Measurements from ENCODE around the gene CTTNBP2NL.

CTTNBP2NL gene

DNA sequence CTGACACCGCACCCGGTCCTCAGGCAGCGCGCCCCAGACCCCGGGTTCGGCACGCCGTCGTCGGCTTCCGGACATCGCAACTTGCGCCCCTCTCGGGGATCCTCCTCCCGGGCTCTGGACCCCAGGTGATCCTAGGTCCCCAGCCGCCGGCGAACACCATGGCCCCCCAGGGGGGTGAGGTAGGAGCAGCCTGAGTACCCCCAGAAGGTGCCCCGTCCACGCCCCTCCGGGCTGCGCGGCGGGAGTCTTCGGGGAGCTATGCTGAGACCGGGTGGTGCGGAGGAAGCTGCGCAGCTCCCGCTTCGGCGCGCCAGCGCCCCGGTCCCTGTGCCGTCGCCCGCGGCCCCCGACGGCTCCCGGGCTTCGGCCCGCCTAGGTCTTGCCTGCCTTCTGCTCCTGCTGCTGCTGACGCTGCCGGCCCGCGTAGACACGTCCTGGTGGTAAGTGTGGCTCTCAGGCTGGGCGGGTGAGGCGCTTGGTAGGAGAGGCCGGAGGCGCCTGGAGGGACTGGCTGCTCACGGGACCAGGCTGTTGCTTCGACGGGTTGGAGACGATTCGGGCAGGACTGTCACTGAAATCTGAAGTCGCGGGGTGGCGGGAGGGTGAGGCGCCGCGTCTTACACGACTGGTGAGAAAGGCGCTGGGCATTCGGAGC is 113.1 kb downstream of the CTTNBP2NL start:
- no peak for DNase-seq

DNA sequence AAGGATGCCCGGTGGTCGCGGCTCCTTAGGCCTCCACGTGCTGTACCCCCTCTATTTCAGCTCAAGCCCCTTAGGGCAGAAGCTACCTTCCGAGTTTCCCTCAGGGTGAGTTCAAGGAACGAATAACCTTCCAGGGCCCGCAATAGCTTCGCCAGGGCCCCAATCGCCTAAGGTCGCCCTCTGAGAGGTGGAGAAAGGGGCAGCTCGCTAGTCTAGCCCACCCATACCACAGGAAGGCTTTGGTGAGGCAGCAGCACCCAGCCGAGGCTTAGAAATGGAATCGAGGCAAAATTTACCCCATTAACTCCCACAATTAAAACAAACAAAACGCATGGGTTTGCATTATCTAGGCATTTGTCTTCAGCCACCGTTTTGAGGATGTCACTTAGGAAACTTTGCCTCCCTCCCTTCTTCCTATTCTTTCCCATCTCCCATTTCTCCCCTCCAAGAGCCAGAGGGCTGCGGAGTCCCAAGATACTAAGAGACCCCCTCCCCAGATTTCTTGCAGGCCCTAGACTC is 113.7 kb downstream of the CTTNBP2NL start:
- no peak for DNase-seq

DNA sequence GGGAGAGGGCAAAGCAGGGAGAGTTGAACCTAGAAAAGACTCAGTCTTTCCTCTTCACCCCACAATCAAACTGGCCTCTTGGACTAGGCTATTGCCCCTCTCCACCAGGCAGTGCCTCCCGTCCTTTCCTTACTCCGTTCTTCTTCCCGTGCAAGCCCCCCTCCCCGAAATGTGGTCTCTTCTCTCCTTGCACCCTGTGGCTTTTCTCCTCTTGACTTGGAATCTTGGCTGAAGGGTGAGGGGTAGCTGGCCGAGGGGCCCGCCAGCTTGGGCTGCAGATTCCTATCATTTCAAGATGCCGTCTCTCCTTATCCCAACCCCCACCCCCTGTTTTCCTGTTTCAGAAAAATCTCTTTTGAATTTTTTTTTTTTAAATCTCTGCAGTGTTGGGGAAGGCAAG is 114.3 kb downstream of the CTTNBP2NL start:
- no peak for DNase-seq
